Measurements from ENCODE around the gene CAMK2A.

DNA sequence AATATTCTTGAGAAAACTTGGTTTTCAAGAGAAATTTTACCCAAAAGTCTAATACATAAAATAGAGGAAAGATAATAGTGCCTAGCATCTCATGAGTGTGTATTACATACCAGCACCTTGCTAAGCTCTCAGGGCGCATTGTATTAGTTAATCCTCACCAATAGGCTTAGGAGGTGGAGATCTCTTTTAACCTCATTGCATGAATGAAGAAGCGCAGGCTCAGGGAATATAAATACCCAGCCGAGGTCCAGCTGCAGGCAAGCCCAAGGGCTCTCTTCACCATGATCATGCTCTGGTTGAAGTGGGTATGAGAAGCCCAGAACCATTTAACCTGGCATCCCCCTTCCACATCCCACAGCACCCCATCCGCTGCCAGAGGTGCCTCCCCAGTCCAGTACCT is 46.0 kb downstream of the CAMK2A start:
- TF ChIP-seq, protein P1, sequence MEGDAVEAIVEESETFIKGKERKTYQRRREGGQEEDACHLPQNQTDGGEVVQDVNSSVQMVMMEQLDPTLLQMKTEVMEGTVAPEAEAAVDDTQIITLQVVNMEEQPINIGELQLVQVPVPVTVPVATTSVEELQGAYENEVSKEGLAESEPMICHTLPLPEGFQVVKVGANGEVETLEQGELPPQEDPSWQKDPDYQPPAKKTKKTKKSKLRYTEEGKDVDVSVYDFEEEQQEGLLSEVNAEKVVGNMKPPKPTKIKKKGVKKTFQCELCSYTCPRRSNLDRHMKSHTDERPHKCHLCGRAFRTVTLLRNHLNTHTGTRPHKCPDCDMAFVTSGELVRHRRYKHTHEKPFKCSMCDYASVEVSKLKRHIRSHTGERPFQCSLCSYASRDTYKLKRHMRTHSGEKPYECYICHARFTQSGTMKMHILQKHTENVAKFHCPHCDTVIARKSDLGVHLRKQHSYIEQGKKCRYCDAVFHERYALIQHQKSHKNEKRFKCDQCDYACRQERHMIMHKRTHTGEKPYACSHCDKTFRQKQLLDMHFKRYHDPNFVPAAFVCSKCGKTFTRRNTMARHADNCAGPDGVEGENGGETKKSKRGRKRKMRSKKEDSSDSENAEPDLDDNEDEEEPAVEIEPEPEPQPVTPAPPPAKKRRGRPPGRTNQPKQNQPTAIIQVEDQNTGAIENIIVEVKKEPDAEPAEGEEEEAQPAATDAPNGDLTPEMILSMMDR (IDR thresholded peaks at IDR 0.05) = no peak
- TF ChIP-seq POLR2A (IDR thresholded peaks at IDR 0.05) = no peak
- TF ChIP-seq POLR2AphosphoS5 (IDR thresholded peaks at IDR 0.05) = no peak
